ENCODE results near the gene ARID1B.

ARID1B gene

DNA sequence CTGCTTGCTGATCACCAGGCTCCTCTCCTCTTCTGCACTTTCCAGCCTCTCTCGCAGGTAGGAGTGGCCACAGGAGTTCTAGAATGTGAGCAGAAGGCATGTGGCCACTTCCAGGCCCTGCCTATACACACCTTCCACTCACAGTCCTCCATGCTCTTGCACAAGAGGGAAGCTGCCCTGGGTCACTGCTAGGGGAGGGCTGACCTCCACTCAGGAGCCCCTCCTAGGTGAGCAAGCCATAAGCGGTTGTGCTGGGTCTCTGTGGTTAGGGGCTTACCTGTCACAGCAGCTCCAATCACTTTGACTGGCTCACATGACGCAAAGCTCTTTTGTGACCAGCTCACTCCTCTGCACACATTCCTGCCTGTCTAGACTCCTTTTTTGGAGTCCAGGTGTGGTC lies 477.9 kb downstream of the ARID1B start:
- TF ChIP-seq, protein P1, sequence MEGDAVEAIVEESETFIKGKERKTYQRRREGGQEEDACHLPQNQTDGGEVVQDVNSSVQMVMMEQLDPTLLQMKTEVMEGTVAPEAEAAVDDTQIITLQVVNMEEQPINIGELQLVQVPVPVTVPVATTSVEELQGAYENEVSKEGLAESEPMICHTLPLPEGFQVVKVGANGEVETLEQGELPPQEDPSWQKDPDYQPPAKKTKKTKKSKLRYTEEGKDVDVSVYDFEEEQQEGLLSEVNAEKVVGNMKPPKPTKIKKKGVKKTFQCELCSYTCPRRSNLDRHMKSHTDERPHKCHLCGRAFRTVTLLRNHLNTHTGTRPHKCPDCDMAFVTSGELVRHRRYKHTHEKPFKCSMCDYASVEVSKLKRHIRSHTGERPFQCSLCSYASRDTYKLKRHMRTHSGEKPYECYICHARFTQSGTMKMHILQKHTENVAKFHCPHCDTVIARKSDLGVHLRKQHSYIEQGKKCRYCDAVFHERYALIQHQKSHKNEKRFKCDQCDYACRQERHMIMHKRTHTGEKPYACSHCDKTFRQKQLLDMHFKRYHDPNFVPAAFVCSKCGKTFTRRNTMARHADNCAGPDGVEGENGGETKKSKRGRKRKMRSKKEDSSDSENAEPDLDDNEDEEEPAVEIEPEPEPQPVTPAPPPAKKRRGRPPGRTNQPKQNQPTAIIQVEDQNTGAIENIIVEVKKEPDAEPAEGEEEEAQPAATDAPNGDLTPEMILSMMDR (IDR thresholded peaks at IDR 0.05; ENCODE audit: extremely low read depth, missing control alignments) = no peak
- no peak for DNase-seq (ENCODE audit: low spot score)

DNA sequence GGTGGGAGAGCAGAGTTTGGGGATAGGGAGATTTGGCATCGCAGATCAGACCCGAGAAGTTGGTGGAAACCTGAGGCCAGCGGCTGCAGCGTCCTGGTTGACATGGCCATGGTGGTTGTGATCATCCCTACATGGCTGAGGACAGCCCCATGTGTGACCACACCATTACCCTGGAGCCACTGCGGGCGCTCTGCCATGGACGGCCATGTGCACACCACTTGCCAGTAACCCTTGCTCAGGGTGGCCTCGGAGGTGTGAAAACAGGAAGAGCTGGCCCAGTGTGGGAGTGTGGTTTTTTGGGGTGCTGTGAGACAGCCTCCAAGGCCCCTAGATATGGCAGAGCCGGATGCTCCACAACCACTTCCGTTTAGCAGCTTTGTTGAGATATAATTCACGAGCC lies 481.7 kb downstream of the ARID1B start:
- TF ChIP-seq, protein P1 (IDR thresholded peaks at IDR 0.05; ENCODE audit: extremely low read depth, missing control alignments) = no peak
- no peak for DNase-seq (ENCODE audit: low spot score)

DNA sequence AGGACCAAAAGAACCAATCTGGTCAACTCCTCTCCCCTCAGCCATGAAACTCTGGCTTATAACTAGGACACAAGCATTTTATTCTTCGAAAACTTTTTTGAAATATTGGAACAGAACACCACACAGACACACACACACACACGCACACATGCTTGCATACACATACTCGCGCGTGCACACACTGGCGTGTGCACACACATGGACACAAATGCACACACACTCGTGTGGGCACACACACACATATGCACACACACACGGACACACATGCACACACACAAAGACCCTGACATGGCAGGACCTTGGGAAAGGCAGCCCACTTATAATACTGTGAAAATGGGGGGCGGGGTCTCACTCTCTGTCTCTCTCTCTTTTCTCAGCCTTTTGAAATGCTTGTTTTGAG lies 482.3 kb downstream of the ARID1B start:
- TF ChIP-seq, protein P1 (IDR thresholded peaks at IDR 0.05; ENCODE audit: extremely low read depth, missing control alignments) = no peak
- no peak for DNase-seq (ENCODE audit: low spot score)
